GM12891 (cell line): ENCODE data around the gene BNC2.

Source experiments
- PAX5 ChIP-seq: IDR thresholded peaks from 2 replicates; pipeline ENCODE4 v1.6.1; 2011; ENCODE audit warnings: low read length, moderate library complexity, mild to moderate bottlenecking; ENCODE audit not compliant: insufficient read depth, severe bottlenecking
- POLR2A ChIP-seq: IDR thresholded peaks from 2 replicates; pipeline ENCODE4 v1.6.1; 2011; ENCODE audit warnings: low read depth, low read length, control low read depth
- POLR2AphosphoS5 ChIP-seq: IDR thresholded peaks from 2 replicates; pipeline ENCODE4 v1.6.1; 2011; ENCODE audit warnings: low read depth, low read length, control low read depth
- SPI1 ChIP-seq: IDR thresholded peaks from 2 replicates; pipeline ENCODE4 v1.6.1; 2011; ENCODE audit warnings: low read depth, low read length, control low read depth
- TAF1 ChIP-seq: IDR thresholded peaks from 2 replicates; pipeline ENCODE4 v1.6.1; 2011; ENCODE audit warnings: low read depth, low read length, control low read depth

DNA sequence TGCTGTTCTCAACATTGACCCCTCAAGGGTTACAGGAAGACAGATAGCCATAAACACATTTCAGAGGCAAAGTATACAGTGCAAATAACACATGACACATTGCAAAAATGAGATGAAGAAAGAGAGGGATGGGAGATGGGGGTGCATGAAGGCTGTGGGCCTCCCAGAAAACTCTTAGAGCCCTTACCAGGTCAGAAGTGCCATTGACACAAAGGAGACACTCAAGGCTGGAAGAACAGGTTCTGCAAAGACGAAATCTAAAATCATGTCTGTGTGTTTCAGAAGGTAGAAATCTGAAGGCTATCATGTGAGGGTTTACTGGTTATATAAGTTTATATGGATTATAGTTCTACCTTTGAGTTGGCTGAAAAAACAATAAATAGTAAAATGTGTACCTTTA lies 318.8 kb downstream of the BNC2 start:
- no peak for TF ChIP-seq POLR2A
- TF ChIP-seq TAF1: no peak
- TF ChIP-seq PAX5: no peak
- no peak for TF ChIP-seq POLR2AphosphoS5
- no peak for TF ChIP-seq SPI1
